ENCODE measurements around the gene LSM3. TPM values are rescaled to one million over a fixed set of nuclear protein-coding genes. Genes with fewer than 3 reads are reported as not detected.

The LSM3 gene
- total RNA-seq, 2 experiments from 2014 or later = 26.3 to 27.2 TPM

Other genes starting within 250 kb of the LSM3 start
- gene CHCHD4, start 53.9 kb upstream of the LSM3 start, total RNA-seq = 10 to 100 TPM; 27.7 to 29.8 TPM
- gene TMEM43, start 53.8 kb upstream of the LSM3 start, total RNA-seq = 10 to 100 TPM; 26.8 to 27.0 TPM
- 10 to 100 TPM; 19.8 to 25.4 TPM for gene XPC, start 216 bp upstream of the LSM3 start, total RNA-seq
- 10 to 100 TPM; 38.6 to 38.7 TPM for gene SLC6A6, start 223.8 kb downstream of the LSM3 start, total RNA-seq

All from activated naive CD8-positive, alpha-beta T cell treated with anti-CD3 and anti-CD28 coated beads for 36 hours (primary cell).